Dendritic cell treated with granulocyte-macrophage colony-stimulating factor and Interleukin-4, amounts not matched to agents 40 ng/mL and 50 ng/mL, for 4 days (primary cell): ENCODE data around the gene NOXO1.
A peak's percentile ranks its signal among the peaks of the same experiment; 100 is the strongest.

Experiments
- H3K27ac Mint-ChIP-seq: one replicate; pipeline ENCODE4 v1.8.0; 2022; ENCODE audit warnings: mild to moderate bottlenecking, mixed read lengths
- H3K27me3 Mint-ChIP-seq: one replicate; pipeline ENCODE4 v1.8.0; 2022; ENCODE audit warnings: mild to moderate bottlenecking, mixed read lengths
- H3K36me3 Mint-ChIP-seq: one replicate; pipeline ENCODE4 v1.8.0; 2022; ENCODE audit warnings: low read depth, mixed read lengths
- H3K4me1 Mint-ChIP-seq: one replicate; pipeline ENCODE4 v1.8.0; 2022; ENCODE audit warnings: low read depth, mixed read lengths
- H3K4me3 Mint-ChIP-seq: one replicate; pipeline ENCODE4 v1.8.0; 2022; ENCODE audit warnings: mild to moderate bottlenecking, moderate library complexity, mixed read lengths
- H3K9me3 Mint-ChIP-seq: one replicate; pipeline ENCODE4 v1.8.0; 2022; ENCODE audit warnings: mixed read lengths
- intact Hi-C: fragments of 100-400 bp; cut with micrococcal nuclease; formaldehyde crosslinking; loops from one replicate; pipeline ENCODE4 v1.15.0; 2022

Gene NOXO1

GRCh38 chr16:1981398-1981836 lies at the start of gene NOXO1:
NOXO1 (minus strand) TSS chr16:1981469; CDS start chr16:1981179, 290 bp downstream.
- Mint-ChIP-seq H3K36me3 (peaks cover 46% of the 10 kb centered on the region), H3K9me3 (no peaks in the 10 kb centered on the region), H3K4me3 (no peak within 1 kb of the TSS), H3K27ac (no peak within 1 kb of the TSS), H3K4me1 (peaks cover 36% of the 10 kb centered on the region), H3K27me3 (peaks cover 62% of the 10 kb centered on the region)
- intact Hi-C loops = no loop called here

DNA sequence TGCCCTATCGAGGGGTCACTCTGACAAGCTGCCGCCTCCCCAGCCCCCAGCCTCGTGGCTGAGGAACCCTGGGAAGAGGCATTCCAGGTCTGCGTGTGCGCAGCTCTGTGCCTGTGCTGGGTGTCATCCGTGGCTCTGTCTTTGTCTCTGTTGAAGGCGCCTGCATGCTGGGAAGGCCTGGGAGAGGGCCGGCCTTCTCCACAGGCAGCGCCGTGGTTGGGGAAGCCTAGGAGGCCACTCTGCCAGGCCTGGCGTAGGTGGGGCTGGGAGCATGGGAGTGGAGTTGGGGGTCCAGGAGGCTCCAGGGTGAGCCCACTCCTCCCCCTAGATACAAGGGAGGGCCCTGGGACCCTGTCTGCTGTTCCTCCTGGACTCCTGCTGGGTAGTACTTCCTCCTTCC lies 48.8 kb upstream of the NOXO1 start:
- H3K27me3 Mint-ChIP-seq = peaks cover 75% of the 10 kb centered on the region
- no peaks in the 10 kb centered on the region for H3K36me3 Mint-ChIP-seq
- H3K4me3 Mint-ChIP-seq = no peak overlapping the region
- intact Hi-C loops = no loop called here
- H3K9me3 Mint-ChIP-seq = no peaks in the 10 kb centered on the region
- H3K4me1 Mint-ChIP-seq = peaks cover 31% of the 10 kb centered on the region
- H3K27ac Mint-ChIP-seq = no peak overlapping the region

DNA sequence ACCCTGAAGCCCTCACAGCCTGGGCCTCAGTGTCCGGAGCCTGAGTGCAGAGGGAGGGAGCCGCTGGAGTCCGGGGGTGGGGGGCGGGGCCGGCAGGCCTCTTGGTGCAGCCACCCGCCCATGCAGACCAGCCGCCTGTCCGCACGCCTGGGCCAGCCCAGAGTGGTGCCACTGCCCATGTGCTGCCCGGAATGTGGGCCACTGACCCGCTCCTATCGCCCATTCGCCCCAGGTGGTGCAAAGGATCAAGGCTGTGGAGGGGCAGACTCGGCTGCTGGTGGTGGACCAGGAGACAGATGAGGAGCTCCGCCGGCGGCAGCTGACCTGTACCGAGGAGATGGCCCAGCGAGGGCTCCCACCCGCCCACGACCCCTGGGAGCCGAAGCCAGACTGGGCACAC lies 48.1 kb upstream of the NOXO1 start:
- Mint-ChIP-seq H3K9me3 (no peaks in the 10 kb centered on the region), H3K4me3 (no peak overlapping the region), H3K36me3 (no peaks in the 10 kb centered on the region), H3K4me1 (peaks cover 33% of the 10 kb centered on the region), H3K27ac (no peak overlapping the region), H3K27me3 (peaks cover 76% of the 10 kb centered on the region)
- intact Hi-C loops = no loop called here

DNA sequence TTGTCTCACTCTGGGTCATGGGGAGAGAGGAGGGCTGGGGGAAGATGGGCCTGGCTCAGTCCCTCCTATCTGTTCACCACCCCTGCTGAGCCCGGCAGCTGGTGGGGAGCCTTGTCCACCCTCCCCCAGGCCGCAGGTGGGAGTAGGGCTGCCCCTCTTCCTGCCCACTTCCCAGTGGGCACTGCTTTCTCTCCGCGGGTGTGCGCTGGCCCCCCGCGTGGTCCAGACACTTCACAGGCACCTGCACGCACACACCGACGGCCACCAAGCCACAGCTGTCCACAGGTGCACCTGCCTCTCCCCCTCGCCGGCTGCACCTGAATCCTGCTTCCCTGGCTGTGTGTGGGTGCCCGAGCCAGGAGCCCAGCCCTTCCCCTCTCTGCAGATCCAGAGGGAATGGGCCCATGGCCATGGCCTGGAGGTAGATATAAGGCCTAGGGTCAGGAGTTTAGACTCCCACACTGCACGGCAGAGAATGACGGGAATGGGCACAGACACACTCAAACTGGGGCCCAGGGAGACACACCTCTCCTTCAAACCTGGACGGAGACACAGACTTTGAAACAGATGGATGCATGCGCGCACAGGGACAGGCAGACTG lies 47.5 kb upstream of the NOXO1 start:
- Mint-ChIP-seq H3K27me3 (peaks cover 76% of the 10 kb centered on the region), H3K4me1 (peaks cover 35% of the 10 kb centered on the region), H3K27ac (no peak overlapping the region), H3K36me3 (no peaks in the 10 kb centered on the region), H3K9me3 (no peaks in the 10 kb centered on the region), H3K4me3 (no peak overlapping the region)
- intact Hi-C loops = no loop called here

GRCh38 chr16:2028146-2028545 lies 46.9 kb upstream of the NOXO1 start:
- intact Hi-C loops = no loop called here
- Mint-ChIP-seq H3K4me3 (no peak overlapping the region), H3K4me1 (peaks cover 34% of the 10 kb centered on the region), H3K9me3 (no peaks in the 10 kb centered on the region), H3K27me3 (peaks cover 71% of the 10 kb centered on the region), H3K36me3 (no peaks in the 10 kb centered on the region), H3K27ac (no peak overlapping the region)

GRCh38 chr16:2027024-2028010 lies 46.0 kb upstream of the NOXO1 start:
- H3K27ac Mint-ChIP-seq = no peak overlapping the region
- no peaks in the 10 kb centered on the region for H3K36me3 Mint-ChIP-seq
- H3K9me3 Mint-ChIP-seq = no peaks in the 10 kb centered on the region
- peak overlapping the region; percentile 67 for H3K4me3 Mint-ChIP-seq
- peaks cover 34% of the 10 kb centered on the region for H3K4me1 Mint-ChIP-seq
- intact Hi-C loops = no loop called here
- H3K27me3 Mint-ChIP-seq = peaks cover 69% of the 10 kb centered on the region

DNA sequence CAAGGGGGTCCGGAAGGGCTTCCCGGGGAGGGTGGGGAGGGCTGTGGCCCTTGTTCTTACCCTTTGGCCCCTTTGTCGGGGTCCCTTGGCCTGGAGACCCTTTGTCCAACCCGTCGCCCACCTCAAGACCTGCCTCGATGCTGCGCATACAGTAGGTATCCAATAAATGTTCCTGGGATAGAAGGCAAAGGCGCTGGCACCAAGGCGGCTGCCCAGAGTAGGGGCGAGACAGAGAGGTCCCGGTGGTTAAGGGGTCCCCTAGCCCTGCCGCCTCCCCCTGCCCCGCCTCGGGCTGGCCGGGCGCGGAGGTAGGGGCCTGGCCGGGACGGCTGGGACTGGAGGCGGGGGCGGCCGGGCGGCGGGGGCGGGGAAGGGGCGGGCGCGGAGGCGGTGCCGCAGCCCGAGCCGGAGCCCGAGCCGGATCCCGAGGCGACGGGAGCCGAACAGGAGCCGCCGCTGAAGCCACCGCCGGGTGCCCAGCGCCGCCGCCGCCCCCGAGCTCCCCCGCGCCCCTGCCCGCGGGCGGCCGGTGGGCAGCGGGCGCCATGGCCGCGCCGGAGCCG lies 45.3 kb upstream of the NOXO1 start, which contains the start of gene NHERF2:
Gene NHERF2, plus strand, starts transcription at position 442 of the 563 bp plus-strand sequence. Its CDS starts 104 bp downstream, at position 546.
- Mint-ChIP-seq H3K27me3 (peaks cover 70% of the 10 kb centered on the region), H3K4me1 (peaks cover 33% of the 10 kb centered on the region), H3K27ac (no peak within 1 kb of the TSS), H3K36me3 (no peaks in the 10 kb centered on the region), H3K9me3 (no peaks in the 10 kb centered on the region), H3K4me3 (peak within 1 kb of the TSS; percentile 67)
- intact Hi-C loops = no loop called here

DNA sequence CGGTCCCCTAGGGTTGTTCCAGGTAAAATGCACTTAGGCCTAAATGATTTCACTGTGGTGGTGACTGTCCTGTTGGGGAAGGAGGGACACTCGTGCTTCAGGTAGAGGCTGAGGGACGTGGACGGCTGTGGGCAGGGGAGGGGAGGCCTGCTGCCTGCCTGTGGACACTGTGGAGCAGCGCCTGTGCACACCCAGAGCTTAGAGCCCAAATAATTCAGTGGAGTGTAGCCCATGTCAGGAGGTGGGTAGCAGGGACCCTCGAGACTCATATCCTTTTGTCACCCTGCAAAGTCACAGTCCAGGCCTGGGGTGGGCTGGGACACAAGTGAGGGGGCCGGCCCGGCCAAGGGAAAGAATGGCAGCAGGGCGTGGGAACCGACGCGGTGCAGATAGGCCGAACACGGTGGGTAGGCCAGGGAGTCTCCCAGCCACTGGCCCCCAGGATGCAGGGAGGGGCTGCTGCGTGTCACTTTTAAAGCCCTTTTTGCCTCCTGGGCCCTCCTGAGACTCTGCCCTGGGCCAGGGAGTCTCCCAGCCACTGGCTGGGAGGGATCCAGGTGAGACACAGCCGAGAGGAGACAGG lies 44.7 kb upstream of the NOXO1 start:
- Mint-ChIP-seq H3K27ac (no peak overlapping the region), H3K4me1 (peaks cover 33% of the 10 kb centered on the region), H3K9me3 (no peaks in the 10 kb centered on the region), H3K27me3 (peaks cover 74% of the 10 kb centered on the region), H3K36me3 (no peaks in the 10 kb centered on the region), H3K4me3 (peak overlapping the region; percentile 40)
- intact Hi-C loops = no loop called here

DNA sequence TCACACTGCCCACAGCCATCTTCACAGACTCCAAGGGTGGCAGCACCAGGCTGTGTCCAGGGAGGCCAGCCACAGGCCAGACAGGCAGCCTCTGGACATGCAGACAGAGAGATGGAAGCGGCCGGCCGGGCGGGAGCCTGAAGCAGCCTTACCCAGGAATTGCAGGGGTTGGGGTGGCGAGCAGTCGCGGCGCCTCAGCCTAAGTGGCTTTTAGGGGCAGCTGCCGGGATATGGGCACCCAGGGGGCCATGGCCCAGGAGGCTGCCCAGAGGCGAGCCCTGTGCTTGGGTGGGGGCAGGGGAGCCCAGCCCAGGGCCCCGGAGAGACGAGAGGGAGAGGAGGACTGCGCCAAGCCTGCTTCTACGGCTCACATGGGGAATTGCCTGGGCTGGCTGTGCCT lies 44.0 kb upstream of the NOXO1 start:
- intact Hi-C loops = no loop called here

GRCh38 chr16:2024032-2024420 lies 42.8 kb upstream of the NOXO1 start:
- Mint-ChIP-seq H3K27me3 (peaks cover 81% of the 10 kb centered on the region), H3K4me1 (peaks cover 43% of the 10 kb centered on the region), H3K27ac (peak overlapping the region; percentile 67), H3K9me3 (no peaks in the 10 kb centered on the region), H3K4me3 (no peak overlapping the region), H3K36me3 (no peaks in the 10 kb centered on the region)
- intact Hi-C loops = no loop called here

More for the DNA sequence above, 44.0 kb upstream of the NOXO1 start:
- no peaks in the 10 kb centered on the region for H3K36me3 Mint-ChIP-seq
- peak overlapping the region; percentile 67 for H3K27ac Mint-ChIP-seq
- peaks cover 39% of the 10 kb centered on the region for H3K4me1 Mint-ChIP-seq
- no peak overlapping the region for H3K4me3 Mint-ChIP-seq
- peaks cover 76% of the 10 kb centered on the region for H3K27me3 Mint-ChIP-seq
- H3K9me3 Mint-ChIP-seq = no peaks in the 10 kb centered on the region

- Mint-ChIP-seq H3K4me3 (peak overlapping the region; percentile 71), H3K27ac (peak overlapping the region; percentile 67), H3K9me3 (no peaks in the 10 kb centered on the region), H3K36me3 (no peaks in the 10 kb centered on the region), H3K27me3 (peaks cover 80% of the 10 kb centered on the region), H3K4me1 (peaks cover 43% of the 10 kb centered on the region)
- intact Hi-C loops = loop anchor here (2.0 kb wide), 1 partner anchor 117 kb away; no protein-coding TSS in a partner anchor
These were observed 42.1 kb upstream of the NOXO1 start for GRCh38 chr16:2023092-2024031.

GRCh38 chr16:2022723-2023091 lies 41.4 kb upstream of the NOXO1 start:
- Mint-ChIP-seq H3K27me3 (peaks cover 80% of the 10 kb centered on the region), H3K4me1 (peaks cover 43% of the 10 kb centered on the region), H3K27ac (peak overlapping the region; percentile 67), H3K9me3 (no peaks in the 10 kb centered on the region), H3K36me3 (no peaks in the 10 kb centered on the region), H3K4me3 (peak overlapping the region; percentile 68)
- intact Hi-C loops = loop anchor here (2.0 kb wide), 1 partner anchor 118 kb away; no protein-coding TSS in a partner anchor
